GM18861 (cell line): Measurements from ENCODE around the gene D2HGDH.
"Not testable (repeated sequence)": the region's sequence is repeated elsewhere in the genome, so short reads cannot be mapped to it uniquely, and the experiment has no call there.

Experiments used
- ATAC-seq: cut with Tn5 transposase; IDR thresholded peaks from one replicate; pipeline ENCODE4 v1.9.1; 2021; ENCODE audit not compliant: unreplicated experiment

The D2HGDH gene

DNA sequence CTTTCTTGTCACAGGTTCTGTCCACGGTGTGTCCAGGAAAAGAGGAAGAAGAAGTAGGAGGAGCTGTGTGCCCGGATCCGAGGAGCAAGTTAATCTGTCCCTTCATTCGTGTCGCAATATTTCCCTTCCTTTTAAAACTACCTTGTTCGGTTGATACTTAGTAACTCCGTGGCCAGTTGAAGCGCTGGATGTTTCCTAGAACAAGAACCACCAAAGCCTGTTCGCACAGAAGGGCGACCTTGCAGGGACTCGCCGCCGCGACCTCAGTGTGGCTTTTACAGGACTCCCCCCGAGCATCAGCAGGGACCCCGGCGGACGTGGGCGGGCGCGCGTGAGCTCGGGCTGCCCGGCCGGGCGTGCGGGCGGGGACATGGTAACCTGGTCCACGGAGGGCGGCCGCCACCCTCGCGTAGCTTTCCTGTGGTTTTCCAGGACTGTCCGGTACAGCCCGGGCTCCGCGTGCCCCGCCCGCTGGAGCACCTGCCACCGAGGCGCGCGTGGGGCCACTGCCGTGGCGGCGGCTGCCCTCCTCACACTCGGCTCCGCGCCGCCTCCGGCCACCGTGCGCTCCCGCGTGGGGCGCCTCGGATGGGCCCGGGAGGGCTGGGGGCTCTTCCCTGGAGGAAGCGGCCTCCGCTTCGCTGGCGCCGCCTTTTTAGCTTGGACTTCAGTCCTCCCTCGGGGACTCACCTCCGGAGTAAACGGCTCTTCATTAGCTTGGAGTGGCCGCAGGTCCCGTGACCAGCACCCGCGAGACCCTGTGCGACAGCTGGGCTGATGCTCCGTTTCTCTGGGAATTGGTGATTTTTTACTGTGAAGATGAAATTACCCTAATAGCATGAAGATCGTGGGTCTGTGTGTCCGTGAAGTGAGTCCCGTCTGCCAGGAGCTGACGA is 9.2 kb upstream of the D2HGDH start:
- ATAC-seq, result no peak

DNA sequence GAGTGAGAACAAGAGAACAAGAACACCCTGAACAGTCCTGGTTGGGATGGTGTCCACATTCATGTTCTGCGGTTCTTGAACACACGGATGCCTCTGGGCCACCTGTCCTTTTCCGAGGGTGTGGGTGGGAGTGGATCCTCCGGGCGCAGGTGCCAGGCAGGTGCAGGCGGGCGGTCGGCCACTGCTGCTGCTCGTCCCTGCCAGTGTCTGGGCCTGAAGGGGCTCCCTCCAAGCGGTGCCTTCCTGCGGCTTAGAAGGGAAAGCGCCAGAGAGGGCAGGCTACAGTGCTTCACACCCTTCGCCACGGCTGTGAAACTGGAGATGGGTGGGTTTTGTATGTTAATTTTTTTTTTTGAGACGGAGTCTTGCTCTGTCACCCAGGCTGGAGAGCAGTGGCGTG is 8.0 kb upstream of the D2HGDH start:
- ATAC-seq, result no peak

DNA sequence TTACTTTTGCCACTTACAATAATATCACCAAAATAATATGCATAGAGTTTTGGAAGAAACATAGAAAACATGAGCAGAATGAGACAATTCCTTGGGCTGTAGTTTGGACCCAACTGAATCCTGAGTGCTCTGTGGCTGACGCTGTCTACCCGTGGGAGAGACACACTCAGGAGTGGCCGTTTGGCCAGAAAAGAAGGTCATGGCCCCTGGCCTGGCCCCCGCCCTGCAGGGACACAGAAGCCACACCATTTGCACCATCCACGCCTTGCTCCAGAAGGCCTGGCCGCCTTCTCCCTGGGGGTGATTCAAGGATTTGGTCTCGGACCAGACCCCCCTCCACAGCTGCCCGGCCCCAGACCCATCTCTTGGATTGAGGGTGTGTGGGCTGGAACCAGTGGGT is 6.4 kb upstream of the D2HGDH start:
- no peak for ATAC-seq

DNA sequence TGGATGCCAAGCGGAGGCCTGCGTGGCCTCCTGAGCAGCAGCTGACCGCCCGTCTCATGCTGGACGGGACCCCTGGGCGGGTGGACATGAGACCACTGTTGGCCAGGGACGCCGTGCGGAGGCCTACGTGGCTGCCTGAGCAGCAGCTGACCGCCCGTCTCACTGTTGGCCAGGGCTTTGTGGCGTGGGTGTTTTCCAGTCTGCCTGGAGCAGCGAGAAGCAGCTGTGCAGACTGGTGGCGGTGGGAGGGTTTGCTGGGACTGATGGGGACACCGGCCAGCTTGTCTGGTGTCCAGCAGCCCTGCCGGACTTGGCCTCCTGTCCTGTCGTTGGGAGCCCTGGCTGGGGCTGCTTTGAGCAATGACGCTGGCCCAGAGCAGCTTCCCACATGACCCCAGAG is 5.8 kb upstream of the D2HGDH start:
- ATAC-seq, result no peak

DNA sequence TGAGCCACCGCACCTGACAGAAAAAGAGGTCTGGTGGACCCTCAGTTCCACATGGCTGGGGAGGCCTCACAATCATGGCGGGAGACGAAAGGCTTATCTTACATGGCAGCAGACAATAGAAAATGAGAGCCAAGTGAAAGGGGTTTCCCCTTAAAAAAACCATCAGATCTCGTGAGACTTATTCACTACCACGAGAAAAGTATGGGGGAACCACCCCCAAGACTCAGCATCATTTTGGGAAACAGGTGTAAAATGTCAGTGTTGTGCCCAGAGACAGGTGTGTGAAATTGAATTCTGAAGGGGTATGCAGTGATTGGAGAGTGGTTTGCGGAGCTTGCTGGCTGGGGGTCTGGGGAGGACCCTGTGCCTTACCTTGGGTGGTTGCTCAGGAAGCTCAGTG is 4.6 kb upstream of the D2HGDH start:
- no peak for ATAC-seq

DNA sequence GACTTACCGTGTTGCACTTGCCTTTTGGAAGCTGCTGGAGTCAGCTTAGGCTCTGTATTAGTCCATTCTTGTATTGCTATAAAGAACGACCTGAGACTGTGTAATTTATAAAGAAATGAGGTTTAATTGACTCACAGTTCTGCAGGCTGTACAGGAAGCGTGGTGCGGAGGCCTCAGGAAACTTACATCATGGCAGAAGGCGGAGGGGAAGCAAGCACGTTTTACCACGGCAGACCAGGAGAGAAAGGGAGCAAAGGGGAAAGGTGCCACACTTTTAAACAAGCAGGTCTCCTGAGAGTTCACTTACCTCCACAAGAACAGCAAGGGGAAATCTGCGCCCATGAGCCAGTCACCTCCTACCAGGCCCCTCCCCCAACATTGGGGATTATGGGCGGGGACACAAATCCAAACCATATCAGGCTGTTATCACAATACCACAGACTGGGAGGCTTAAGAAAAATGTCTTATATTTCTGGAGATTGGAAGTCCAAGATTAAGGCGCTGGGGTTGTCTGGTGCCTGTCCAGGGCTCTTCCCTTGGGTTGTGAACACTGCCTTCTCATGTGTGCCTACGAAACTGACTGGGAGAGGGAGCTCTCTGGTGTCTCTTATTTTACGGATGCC is 3.6 kb upstream of the D2HGDH start:
- ATAC-seq, result no peak

DNA sequence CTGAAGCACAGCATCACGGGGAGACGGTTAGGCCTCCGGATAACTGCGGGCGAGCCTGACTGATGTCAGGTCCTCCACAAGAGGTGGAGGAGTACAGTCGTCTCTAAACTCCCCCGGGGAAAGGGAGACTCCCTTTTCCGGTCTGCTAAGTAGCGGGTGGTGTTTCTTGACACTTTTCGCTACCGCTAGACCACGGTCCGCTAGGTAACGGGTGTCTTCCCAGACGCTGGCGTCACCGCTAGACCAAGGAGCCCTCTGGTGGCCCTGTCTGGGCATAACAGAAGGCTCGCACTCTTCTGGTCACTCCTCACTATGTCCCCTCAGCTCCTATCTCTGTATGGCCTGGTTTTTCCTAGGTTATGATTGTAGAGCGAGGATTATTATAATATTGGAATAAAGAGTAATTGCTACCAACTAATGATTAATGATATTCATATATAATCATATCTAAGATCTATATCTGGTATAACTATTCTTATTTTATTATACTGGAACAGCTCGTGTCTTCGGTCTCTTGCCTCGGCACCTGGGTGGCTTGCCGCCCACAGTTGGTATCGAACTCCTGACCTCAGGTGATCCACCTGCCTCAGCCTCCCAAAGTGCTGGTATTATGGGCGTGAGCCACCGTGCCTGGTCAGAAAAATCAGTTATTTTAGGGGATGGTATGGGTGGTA is 1.8 kb upstream of the D2HGDH start:
- not testable (repeated sequence) for ATAC-seq

DNA sequence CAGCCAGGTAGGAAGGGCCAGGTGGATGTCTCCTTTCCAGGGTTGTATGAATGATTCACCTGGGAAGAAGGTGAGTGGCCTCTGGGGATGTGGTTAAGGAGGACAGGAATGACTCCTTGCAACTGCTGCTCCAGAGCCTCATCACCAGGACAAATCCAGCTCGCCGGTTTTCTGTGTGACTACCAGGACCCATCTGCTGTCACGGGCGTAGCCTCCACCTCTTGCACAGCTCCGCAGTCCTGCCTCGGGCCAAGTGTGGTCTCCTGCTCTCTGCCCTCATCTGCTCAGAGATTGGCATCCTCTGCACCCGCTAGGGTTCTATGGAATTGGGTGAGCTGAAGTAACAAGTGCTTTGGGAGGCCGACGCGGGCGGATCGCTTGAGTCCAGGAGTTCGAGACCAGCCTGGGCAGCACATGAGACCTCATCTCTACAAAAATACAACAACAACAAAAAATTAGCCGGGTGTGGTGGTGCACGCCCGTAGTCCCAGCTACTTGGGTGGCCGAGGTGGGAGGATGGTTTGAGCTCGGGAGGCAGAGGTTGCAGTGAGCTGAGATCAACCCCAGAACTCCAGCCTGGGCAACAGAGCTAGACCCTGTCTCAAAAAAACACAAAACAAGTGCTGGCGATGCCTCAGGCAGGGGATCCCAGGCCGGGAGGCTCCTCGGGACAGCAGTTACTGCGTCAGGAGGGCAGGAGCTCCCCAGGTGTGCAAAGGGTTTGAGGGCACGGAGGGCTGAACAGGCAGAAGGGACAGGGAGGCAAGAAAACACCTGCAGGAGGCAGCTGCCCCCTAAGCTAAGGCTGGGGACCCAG is 831 bp upstream of the D2HGDH start:
- ATAC-seq, result no peak

DNA sequence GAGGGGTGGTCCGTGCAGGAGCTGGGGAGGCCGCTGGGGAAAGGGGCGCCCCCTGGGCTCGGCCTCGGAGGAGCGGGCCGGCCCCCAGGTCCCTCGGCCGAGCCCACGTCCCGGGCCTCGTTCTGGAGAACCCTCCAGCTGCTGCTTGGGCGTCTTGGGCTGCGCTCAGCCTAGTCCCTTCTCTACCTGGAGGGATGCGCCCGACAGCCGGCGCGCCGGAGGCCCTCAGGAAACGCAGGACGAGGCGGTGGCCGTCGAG is 293 bp upstream of the D2HGDH start:
- ATAC-seq, result no peak

DNA sequence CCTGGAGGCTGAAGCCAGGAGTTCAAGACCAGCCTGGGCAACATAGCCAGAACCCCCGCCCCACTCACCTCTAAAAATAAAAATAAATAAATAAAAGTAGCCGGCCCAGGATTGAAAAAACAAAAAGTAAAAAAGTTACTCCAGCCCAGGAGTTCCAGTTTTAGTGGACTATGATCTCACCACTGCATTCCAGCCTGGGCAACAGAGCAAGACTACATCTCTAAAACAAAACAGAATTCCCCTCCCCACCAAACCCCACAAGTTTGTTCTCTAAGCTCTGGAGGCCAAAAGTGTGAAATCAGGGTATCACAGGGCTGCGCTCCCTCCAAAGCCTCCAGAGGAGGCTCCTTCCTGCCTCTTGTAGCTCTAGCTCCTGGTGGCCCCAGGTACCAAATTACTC is 1.7 kb downstream of the D2HGDH start:
- no peak for ATAC-seq

DNA sequence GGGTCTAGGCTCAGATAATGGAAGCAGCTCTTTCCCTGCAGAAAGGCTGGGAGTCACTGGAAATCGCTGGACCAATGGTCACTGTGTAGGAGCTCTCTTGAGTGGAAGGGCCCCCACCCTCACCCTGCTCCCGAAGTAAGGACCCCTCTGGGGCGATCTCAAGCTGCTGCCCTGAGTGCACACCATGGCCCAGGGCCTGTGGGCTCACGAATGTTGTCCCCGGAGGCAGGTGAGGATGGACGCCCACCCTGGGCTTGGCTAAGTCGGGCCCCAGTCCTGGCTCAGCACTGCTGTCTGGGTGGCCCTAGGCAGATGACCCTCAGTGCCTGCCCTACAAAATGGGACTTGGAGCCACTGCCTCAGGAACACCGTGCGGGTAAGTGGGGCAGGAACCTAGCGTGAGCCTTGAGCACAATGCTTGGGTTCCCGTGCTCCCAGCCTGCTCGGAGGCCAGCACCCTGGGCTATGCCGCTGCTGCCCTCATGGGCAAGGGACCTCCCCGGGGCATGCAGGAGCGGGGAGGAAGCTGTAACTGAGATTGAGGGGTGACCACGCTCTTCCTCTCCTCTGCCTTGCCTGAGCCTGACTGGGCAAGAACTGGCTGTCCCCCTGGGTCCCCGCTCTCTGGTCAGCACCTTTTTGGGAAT is 3.7 kb downstream of the D2HGDH start:
- no peak for ATAC-seq

DNA sequence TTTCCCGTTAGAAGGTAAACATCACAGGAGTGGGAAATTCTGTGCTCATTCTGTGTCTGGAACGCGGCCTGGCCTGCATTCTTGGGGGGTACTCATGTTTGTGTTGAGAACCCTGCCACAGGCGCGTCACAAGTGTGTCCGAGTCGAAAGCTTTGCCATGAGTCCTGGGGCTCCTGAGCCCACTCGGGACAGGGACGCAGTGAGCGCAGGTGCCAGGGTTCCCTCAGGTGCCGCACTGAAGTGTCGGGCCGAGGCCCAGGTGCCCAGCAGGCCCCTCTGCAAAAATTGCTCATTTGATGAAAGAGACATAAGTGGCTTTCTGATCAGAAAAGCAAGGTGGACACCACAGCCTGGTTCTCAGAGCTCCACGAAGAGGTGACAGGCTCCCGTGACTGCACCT is 4.7 kb downstream of the D2HGDH start:
- ATAC-seq, result no peak

DNA sequence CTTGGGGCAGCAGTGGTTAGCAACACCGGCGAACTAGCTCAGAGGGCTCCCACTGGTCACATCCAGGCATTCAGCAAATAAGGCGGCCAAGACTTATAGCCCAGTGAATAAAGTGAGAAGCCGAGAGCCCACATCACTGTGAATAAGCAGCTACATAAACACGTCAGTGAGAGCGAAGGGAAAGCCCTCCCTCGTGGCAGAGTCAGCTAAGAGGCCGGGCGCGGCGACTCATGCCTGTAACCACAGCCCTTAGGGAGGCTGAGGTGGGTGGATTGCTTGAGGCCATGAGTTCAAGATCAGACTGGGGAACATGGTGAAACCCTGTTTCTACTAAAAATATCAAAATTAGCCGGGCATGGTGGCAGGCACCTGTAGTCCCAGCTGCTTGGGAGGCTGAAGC is 5.2 kb downstream of the D2HGDH start:
- ATAC-seq, result no peak

DNA sequence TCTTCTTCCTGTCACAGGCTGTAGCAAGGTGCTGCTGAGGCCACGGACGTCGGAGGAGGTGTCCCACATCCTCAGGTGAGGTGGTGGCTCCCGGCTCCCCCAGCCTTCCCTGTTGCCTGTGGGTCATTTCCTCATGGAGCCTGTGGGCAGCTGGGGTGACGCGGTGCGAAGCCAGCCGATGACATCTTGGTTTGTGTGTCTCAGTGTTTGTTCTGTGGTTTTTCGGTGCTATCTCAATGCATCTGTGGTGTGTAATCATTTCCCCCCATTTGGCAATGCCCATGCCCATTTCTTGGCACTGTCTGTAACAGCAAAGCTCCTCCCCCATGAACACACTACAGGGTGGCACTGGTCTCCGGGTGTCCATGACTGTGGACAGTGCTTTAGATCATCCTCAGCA is 6.6 kb downstream of the D2HGDH start:
- ATAC-seq, result no peak

DNA sequence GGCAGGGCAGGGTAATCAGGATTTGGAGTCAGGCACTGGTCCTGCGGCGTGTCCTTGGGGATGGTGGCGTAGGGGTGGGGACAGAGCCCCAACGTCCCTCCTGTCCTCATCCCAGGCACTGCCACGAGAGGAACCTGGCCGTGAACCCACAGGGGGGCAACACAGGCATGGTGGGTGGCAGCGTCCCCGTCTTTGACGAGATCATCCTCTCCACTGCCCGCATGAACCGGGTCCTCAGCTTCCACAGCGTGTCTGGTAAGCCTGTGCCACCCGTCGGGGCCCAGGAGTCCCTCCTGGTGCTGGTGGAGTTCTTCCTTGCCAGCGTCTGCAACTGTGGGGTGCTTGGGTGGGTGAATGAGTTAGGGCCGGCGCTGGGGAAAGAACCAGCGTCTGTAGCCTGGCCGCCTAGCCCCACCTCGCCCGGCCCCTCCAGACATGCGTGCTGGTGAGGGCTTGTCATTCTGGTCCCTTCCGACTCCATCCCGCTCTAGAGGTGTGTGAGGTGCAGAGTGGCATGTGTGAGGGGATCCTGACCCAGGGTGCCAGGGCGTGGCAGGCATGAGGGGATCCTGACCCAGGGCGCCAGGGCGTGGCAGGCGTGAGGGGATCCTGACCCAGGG is 8.0 kb downstream of the D2HGDH start:
- ATAC-seq, result no peak

DNA sequence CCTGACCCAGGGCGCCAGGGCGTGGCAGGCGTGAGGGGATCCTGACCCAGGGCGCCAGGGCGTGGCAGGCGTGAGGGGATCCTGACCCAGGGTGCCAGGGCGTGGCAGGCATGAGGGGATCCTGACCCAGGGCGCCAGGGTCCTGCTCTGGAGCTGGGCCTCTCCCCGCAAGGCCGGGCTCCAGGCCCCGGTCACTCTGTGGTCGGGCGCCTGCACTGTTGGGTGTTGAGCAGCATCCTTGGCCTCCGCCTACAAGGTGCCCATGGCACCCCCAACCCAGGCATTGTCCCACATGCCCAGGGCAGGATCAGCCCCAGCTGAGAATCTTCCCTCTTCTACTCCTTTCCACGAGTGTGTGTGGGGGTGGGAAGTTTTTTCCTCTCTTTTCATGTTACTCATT is 8.6 kb downstream of the D2HGDH start:
- not testable (repeated sequence) for ATAC-seq

DNA sequence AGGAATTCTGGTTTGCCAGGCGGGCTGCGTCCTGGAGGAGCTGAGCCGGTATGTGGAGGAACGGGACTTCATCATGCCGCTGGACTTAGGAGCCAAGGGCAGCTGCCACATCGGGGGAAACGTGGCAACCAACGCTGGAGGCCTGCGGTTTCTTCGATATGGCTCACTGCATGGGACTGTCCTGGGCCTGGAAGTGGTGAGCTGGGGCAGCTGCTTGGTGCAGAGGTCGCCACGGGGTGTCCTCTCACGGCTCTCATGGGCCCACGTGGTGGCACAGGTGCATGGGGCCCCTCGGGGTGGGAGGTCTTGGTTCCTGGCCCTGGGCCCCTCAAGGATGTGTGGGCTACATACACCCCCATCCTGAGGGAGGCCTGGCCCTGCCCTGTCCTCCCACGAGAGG is 9.2 kb downstream of the D2HGDH start:
- no peak for ATAC-seq

DNA sequence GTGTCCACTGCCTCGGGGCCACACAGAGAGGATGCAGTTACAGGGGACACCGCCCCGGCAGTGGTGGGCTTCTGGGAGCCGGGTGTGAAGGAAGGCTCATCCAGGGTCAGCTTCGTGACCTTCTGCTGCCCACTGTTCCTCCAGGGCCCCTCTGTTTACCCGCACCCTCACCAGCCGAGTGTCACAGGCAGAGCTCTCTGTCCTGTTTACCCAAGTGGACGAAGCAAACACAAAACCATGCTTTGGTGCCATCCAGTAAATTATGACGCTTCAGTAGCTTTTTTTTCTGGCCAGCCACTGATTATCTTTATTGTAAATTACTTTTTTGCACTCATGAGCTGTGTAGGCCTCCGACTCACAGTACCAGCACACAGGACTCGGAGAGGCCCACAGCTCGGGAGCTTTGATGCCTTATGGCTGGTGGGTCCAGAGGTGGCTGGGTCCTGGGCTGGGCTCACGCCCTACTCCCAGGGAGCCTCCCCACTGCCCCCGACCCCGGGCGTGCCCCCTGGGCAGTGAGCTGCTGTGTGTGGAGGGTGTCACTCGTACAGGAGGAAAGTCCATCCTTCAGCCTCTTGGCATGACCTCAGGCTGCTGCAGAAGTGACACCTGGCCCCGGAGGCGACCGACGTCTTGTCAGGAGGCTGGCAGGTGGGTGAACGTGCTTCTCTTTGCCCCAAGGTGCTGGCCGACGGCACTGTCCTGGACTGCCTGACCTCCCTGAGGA is 9.8 kb downstream of the D2HGDH start:
- ATAC-seq, result no peak

DNA sequence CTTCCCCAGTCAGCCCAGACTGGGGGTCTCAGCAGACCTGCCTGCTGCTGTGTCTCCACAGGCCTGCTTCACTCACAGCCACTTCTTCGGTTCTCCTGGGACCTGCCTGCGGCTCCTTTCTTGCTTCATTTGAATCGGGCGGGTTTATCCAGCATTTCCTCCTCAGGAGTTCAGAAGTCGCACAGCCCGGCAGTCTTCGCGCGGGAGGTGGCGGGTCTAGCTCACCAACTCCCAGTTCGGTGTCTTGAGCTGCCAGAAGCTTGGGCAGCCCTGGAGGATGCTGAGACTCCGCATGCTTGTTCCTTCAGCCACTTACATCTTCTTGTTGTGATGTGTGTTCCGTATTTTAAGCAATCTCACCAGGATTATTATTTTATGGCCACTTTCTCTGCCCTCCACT is 10.8 kb downstream of the D2HGDH start:
- no peak for ATAC-seq

DNA sequence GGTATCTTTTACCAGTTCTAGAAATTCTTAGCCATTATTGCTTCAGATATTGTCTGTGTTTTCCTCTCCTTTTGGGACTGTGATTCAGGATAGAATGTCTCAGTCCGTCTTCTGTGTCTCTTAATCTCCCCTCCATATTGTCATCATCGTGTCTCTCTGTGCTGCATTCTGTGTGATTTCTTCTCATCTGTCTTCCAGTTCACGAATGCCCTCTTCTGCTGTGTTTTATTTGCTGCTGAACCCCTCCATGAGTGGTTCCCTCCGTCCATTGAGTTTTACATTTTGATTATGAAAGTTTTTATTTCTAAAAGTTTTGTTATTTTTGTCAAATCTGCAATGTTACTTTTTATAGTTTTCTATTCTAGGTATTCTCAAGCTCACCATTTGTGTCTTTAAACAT is 11.7 kb downstream of the D2HGDH start:
- no peak for ATAC-seq
